Fibroblast of skin of left biceps (primary cell): ENCODE measurements around the gene DCLRE1A.

ENCODE experiments used
- DNase-seq, 2 experiments: peaks; one replicate each; pipeline ENCODE4 v3.0.0-alpha.2; 2013; ENCODE audit warnings: low read depth in 2 of 2

The DCLRE1A gene

DNA sequence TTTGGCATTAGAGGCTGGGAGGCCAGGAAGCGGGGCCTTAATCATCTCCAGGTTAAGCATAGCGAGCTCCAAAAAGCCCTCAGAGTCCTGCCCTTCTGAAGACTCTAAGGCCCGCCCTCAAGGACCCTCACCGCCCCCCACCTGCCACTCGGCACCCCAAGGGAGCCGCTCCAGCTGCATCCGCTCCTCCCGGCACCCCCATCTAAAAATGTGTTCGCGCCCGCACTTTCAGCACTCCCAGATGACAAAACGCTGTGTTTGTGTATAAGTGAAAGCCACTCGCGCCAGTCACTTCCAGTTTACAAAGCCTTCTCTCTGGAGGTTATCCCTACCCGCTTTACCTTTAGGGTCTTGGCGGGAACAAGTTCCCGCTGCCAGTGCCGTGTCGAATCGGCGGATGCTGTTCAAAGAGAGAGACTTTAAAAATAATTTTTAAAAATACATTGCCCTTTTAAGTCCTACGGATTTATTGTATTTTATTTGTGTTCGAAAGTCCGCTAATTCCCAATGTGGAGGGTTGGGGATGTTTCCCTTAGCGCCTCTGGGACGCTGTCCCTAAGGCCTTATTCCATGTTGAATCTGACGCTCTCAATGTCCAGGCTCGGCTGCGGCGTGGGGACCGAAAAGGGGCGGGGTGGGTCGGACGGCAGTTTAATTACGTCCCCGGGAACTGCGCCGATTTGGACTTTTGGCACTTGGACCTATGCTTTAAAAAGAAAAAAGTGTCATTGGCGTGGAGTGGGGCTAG is at the start of gene DCLRE1A, which contains the start of gene NHLRC2:
TSS of gene DCLRE1A (minus strand) at position 70 of the 748 bp plus-strand sequence. CDS start 900 bp downstream, outside the sequence.
TSS of gene NHLRC2 (plus strand) at position 649 of the 748 bp plus-strand sequence. CDS start 212 bp downstream, outside the sequence.
- peak; percentile 60 to 61 for DNase-seq

DNA sequence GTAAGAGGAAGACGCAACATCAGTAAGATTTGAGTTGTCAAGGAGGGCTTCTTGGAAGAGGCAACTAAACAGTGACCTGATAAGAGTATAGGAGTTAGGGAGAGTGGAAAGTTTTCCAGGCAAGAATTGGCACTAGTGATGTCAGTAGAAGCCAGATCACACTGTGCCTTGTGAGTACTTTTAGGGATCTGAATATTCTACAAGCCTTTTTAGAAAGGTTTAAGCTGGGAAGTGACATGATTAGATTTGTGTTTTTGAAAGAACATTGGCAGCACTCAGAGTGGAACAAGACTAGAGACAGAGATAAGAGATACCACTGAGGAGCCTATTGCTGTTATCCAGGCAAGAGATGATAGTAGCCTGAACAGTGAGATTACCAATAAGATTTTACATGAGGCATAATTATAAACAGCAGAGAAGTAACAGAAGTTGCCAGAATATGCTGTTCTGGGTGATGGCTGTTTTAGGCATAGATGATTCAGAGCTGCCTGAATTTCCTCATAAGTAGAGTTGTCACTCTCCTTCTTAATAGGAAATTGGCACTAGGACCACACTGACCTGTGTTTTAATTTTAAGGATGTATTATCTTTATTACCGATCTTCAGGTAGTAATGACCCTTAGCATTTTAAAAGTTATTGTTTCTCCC is 46.2 kb upstream of the DCLRE1A start:
- no peak for DNase-seq

DNA sequence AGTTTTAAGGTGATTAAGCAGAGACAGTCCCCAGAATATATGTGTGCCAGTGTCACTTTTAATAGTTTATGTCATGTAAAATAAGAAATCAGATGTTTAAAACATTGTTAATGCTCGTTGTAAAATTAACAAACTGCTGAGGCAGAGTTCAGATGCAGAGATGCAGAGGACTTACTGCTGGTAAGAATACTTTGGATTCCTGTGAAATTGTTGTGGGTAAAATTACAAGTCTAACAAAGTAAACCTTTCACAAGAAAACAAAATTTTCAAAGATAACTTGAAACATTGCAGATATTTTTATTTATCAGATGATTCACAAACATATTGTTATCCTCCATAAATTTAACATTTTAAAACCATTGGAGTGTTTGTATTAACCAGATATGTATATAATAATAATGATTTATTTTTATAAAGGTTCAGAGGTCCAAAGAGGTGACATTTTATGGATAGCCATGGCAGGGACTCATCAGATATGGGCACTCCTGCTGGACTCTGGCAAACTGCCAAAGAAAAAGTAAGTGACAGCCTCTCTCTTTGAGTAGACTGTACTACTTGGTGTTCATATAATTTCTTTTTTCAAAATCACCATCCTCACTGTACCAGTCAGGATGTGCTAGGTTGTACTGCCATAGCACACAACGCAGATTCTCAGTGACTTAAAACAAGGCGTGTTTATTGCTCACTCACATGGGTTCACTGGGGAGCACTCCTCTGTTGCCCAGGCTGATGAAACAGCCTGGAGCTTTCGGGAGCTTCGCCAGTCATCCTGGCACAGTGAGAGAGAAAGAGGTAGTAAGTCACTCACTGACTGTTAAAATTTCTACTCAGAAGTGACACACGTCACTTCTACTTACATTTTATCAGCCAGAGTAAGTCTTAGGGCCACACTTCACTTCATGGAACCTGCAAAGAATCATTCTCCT is 44.1 kb upstream of the DCLRE1A start:
- DNase-seq = no peak

DNA sequence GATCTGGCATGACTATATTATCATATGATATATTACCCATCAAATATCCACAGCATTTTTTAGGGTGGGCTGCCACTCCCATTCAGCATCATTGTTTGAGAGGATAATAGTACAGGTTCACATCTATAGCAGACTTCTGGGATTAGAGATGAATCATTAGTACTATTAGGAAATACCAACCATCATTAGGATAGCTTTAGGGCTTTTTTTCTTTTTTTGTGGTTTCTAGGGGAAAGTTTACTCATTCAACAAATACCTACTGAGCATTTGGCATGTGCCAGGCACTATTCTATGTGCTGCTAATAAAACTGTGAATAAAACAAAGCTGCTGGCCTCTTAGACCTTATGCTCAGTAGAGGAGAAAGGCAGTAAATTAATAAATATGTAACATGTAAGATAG is 41.1 kb upstream of the DCLRE1A start:
- DNase-seq = peak; percentile 2 to 11

DNA sequence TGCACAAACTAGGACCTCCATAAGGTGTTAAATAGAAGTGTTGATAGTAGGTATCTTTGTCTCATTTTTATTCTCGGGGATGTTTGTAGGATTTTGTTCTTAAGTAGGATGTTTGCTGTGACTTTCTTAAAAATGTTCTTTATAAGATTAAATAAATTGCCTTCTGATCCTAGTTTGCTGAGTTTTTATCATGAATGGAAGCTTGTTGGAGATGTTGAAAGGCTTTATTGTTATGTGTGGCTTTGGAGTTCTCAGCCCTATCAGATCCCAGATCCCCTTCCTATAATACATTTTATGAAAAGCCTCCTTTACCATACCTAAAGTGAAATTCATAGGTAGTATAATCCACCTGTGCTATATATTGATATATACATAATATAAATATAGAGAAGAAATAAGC is 40.7 kb upstream of the DCLRE1A start:
- no peak for DNase-seq

DNA sequence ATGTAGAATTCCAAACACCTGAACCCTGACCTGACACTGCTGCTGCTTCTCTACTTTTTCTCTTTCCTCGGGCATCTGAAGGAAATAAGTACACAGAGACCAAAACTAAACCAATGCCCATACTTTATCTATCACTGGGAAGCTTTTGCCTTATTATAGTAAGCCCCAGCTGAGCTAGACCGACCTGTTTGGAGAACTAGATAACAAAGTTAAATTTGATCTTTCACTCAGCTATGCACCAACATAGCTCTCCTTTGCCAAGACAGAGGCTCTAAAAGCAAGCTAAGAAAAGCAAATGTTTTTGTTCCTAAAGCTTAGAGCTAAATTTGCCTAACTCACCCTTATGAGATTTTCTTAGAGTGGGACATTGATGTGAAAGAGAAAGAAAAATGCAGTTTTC is 39.7 kb upstream of the DCLRE1A start:
- no peak for DNase-seq

DNA sequence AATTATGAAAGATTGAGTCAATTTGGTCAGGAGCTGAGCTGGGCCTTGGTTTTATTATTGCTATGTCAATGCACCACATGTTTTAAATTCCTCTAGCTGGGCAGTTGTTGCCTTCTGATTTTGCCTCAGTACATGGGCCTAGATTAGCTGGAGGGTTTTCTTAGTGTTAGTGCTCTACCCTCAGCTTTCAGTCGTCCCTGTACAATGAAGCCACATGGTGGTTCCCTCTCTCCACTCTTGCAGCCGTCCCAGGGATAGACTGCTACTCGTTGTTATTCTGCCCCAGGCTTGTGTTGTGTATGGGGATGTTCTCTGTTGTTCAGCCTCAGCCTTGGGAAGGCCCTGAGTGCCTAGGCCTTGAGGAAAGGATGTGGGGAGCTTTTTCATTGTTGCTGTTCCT is 37.6 kb upstream of the DCLRE1A start:
- DNase-seq = no peak

DNA sequence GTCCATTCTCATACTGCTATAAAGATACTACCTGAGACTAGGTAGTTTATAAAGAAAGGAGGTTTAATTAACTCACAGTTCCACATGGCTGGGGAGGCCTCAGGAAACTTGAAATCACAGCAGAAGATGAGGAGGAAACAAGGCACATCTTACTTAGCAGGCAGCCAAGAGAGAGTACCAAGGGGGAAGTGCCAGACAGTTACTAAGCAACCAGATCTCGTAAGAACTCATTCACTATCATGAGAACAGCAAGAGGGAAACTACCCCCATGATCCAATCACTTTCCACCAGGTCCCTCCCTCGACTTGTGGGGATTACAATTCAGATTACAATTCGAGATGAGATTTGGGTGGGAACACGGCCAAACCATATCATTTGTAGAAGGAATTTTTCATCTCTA is 36.9 kb upstream of the DCLRE1A start:
- DNase-seq = no peak

DNA sequence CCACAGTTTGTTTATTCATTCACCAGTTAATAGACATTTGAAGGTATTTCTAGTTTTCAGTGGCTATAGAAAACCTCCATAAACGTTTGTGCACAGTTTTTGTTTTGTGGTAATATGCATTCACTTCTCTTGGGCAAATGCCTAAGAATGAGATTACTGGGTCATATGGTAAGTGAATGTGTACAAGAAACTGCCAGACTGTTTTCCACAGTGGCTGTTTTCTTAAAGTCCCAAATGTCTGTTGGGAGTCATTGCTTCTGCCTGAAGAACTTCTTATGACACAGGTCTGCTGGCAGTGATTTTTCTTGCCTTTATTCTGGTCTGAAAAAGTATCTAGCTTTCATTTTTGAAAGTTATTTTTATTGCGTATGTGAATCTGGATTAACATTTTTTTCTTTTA is 36.0 kb upstream of the DCLRE1A start:
- DNase-seq = no peak

DNA sequence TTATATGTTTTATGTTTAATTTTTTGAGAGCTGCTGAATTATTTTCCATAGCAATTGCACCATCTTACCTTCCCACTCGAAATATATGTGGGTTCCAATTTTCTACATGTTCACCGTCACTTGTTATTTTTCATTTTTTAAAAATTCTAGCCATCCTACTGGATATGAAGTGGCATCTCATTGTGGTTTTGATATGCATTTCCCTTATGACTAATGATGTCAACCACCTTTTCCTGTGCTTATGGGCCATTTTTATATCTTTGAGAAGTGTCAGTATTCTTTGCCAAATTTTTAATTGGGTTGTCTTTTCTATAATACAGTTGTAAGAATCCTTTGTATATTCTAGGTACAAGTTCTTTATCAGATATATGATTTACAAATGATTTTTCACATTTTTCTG is 28.4 kb upstream of the DCLRE1A start:
- DNase-seq = no peak

DNA sequence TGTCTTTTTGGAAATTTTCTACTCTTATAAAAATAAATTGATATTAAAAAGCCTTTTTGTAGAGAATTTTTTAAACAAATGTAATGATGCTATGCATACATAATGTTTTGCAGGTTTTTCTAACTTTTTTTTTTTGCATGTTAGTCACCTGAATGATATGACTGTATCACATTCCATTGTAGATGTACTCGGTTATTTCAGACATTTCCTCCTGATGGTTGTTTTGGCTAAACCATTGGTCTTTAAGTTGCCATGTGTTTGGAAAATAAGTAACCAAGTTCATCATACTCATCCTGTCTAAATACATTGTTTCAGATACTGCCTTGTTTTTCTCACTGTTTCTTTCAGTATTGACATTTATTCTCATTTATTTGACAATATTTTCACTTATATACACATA is 26.4 kb upstream of the DCLRE1A start:
- peak in 1 of 2 experiments; percentile 9 for DNase-seq

DNA sequence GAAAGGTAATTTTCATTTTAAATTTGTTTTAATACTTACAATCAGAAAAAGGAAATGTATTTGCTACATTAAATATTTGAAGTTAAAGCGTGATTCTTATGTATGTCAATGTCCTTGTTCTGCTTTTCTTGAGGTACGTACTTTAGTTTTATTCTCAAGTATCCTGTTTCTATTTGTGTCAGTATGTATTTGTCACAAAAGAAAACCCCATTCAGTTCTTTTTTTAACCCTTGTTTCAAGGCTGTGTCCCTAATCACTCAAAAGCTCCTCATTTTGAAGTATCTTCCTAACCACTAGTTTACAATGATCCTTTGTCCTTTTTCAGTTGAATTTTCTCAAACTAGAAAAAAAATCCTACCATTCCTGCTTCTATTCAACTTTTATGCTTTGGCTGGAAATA is 25.8 kb upstream of the DCLRE1A start:
- DNase-seq = no peak

DNA sequence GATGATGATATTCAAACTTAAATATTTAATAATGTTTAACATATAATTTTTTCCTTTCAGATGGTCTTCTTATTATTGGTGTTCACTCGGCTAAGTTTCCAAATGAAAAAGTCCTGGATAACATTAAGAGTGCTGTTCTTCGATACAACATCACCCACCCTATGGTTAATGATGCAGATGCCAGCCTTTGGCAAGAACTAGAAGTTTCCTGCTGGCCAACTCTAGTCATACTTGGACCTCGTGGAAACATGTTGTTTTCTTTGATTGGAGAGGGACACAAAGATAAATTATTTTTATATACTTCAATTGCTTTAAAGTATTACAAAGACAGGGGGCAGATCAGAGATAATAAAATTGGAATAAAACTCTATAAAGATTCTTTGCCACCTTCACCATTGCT is 22.6 kb upstream of the DCLRE1A start:
- no peak for DNase-seq

DNA sequence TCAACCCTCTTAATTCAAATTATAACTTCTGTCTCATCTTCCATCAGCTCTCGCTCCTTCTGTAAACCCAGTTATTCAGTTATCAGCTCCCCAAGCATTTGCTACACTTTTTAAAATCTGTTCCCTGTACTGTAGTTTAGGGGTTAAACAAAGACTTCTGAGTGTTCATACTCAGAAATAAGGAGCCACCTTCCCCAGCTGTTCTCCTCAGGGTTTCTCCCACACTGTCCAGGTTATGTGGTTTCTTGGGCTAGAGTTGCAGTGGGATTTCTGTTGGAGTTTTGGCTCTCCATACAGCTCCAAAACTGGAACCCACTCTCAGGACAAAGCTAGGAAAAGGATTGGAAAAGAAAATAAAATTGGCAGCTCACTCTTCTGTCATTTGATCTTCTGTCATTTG is 21.3 kb upstream of the DCLRE1A start:
- DNase-seq = no peak

DNA sequence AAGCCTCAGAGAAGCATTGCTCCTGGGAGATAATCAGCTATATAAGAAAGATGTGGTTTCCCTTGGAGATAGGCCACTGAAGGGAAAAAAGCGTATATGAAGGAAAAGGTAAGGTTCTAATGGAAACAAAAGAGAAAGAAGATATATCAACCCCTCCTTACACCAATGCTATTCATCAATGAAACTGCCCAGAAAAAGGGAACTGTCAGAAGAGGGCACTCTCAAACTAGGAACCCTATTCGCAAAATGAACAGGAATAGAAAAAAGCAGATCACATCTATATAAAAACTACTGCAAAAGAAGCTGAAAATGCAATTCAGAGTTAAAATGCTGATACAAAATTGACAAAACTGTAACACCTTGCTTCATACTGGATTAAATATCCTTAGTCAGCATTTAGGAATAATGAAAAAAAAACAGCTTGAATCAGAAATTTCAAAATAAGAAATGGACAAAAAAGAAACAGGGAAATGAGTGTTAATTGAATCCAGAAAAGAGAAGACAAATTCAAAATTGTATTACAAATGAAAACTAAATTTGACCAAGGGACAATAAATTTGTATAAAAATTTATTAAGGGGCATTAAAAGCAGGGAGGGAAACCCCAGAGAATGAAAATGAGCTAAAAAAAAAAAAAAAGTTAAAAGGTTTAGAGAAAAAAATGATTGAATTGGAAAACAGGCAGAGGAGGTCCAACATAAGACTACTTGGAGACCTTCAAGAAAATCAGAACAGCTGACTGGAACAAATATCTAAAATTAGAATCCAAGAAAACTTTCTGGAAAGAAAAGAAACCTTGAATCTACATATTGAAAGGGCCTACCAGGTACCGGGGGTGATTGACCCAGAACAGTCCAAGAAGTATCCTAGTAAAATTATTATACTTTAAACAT is 18.5 kb upstream of the DCLRE1A start:
- DNase-seq = no peak

DNA sequence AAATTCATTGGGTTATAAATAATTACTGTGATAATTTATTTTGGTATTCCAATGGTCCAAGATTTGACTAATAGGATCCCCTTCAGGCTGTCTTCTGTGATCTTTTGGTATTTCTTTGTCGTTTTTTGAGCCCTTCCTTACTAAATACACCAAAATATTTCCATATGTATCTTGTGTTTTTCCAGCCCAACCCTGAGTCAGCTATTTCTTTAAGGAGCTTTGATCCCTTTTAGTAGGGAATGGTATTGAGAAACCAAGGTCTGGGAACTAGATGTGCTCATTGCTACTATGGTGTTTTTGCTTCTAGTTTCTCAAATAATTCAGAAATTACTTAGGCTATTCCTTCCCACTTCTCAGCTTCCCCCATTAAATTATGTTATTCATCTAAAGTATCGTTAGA is 15.9 kb upstream of the DCLRE1A start:
- no peak for DNase-seq

DNA sequence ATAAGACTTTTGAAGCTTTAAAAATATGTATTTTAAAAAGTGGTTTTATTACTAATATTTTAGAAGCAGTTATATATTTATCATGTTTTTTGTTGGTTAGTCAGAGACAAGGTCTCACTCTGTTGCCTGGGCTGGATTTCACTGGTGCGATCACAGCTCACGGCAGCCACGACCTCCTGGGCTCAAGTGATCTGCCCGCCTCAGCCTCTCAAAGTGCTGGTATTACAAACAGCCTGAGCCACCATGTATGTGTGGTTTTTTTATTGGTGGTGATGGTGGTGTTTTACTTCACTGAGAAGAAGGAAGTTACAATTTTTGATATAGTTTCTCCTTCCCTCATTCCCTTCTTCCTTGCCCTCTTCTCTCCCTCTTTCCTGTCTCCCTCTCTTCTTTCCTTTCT is 14.0 kb upstream of the DCLRE1A start:
- no peak for DNase-seq

DNA sequence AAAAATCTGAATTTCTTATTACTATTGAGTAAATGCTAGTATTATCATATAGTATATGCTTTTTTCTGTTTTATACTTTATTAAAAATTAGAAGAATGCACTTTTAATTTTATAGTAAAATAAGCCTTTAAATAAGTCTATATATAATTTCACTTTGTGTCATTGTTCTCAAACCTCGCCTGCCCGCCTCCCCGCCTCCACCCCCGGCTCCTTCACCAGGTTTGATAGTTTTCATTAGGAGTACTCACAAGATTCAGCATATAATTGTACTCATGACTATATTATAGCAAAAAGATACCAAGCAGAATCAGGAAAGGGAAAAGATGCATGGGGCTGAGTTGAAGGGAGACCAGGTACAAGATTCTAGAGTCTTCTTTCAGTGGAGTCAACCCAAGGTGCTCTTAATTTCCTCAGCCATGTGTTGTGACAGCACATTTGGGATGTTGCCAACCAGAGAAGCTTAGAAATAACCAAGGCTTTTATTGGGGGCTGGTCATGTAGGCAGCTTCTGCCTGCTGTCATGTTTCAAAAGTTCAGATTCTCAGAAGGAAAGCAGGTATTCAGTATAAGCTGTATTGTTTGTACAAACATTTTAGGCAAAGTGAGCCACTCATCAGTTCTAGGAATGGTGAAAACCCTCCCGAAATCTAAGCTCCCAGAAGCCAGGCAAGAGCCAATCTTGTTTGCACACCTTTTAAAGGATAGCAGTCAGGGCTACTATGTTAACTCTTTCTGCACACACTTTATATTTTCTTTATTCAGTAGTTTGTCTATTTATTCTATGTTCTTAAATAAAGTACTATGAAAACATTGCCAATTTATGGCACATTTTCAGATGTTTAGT is 12.9 kb upstream of the DCLRE1A start:
- DNase-seq = no peak

DNA sequence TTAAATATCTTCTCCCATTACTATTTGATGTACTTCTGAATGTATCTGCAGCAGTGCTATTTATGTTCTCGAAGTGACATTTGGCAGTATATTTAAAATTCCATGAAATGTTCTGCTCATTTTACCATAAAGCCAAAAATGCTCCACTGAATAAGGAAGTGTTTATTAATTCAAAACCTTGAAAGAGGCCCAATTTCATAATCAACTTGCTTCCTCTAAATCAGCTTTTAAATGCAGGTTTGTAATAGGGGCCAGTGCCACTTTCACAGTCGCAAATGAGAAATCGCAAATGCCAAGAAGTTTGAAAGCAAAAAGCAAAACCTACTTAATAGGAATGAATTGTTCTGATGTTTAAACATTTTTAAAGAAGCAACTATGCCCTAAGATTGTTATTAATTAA is 12.0 kb upstream of the DCLRE1A start:
- no peak for DNase-seq

DNA sequence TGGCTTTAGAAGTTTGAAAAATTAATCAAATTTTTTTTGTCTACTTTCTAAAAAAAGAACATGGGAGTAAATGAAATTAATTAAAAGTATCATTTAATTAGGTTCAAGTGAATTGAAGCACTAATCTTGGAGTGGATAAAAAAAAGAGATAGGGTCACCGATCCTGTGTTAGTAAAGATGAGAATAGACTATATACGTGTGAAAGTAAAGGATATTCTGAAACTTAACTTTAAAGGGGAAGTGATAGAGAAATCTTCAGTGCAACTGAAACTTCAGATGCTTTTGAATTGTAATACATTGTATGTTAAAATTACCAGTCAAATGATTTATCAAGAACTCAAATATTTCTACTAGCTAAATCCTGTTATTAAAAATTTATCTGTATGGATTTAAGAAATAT is 5.4 kb upstream of the DCLRE1A start:
- DNase-seq = no peak
